GM12864 (cell line): ENCODE data around the gene SPAG8.

Source experiments
- DNase-seq: peaks from one replicate; pipeline ENCODE4 v3.0.0-alpha.2; 2011; ENCODE audit warnings: low read depth
- H3K4me3 ChIP-seq: 2 replicates; pipeline ENCODE4 v1.5.1; 2011; ENCODE audit warnings: mild to moderate bottlenecking, low read depth, low read length, control low read depth
- TF ChIP-seq, protein P1 (sequence below): IDR thresholded peaks from 2 replicates; pipeline ENCODE4 v1.5.1; 2011; ENCODE audit warnings: low read depth, mild to moderate bottlenecking, moderate library complexity, low read length, control low read depth, inconsistent platforms; ENCODE audit errors: missing control alignments

Gene SPAG8

GRCh38 chr9:35811381-35812024 lies 559 bp downstream of the SPAG8 start:
- DNase-seq, result no peak

GRCh38 chr9:35810122-35810521 lies 1.9 kb downstream of the SPAG8 start:
- H3K4me3 ChIP-seq, result no peak overlapping the region
- DNase-seq, result no peak
- TF ChIP-seq, protein P1, sequence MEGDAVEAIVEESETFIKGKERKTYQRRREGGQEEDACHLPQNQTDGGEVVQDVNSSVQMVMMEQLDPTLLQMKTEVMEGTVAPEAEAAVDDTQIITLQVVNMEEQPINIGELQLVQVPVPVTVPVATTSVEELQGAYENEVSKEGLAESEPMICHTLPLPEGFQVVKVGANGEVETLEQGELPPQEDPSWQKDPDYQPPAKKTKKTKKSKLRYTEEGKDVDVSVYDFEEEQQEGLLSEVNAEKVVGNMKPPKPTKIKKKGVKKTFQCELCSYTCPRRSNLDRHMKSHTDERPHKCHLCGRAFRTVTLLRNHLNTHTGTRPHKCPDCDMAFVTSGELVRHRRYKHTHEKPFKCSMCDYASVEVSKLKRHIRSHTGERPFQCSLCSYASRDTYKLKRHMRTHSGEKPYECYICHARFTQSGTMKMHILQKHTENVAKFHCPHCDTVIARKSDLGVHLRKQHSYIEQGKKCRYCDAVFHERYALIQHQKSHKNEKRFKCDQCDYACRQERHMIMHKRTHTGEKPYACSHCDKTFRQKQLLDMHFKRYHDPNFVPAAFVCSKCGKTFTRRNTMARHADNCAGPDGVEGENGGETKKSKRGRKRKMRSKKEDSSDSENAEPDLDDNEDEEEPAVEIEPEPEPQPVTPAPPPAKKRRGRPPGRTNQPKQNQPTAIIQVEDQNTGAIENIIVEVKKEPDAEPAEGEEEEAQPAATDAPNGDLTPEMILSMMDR, result no peak

More at GRCh38 chr9:35811381-35812024, 559 bp downstream of the SPAG8 start:
- peak overlapping the region; percentile 40 for H3K4me3 ChIP-seq
- TF ChIP-seq, protein P1, result no peak

DNA sequence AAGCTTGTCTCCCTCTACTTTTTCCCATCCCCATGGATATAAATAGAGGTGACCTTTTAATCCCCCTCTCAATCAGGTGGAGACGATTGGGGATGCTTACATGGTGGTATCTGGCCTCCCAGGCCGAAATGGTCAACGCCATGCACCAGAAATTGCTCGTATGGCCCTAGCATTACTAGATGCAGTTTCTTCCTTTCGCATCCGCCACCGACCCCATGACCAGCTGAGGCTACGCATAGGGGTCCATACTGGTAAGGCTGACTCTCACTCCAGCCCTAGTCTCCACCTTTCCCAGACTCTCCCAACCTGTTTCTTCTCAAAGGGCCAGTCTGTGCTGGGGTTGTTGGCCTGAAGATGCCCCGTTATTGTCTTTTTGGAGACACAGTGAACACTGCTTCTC lies 3.6 kb downstream of the SPAG8 start:
- H3K4me3 ChIP-seq, result no peak overlapping the region
- DNase-seq, result no peak
- TF ChIP-seq, protein P1, result no peak

- no peak overlapping the region for H3K4me3 ChIP-seq
- no peak for DNase-seq
- TF ChIP-seq, protein P1, result no peak
These were observed 6.0 kb downstream of the SPAG8 start for GRCh38 chr9:35806101-35806500.

DNA sequence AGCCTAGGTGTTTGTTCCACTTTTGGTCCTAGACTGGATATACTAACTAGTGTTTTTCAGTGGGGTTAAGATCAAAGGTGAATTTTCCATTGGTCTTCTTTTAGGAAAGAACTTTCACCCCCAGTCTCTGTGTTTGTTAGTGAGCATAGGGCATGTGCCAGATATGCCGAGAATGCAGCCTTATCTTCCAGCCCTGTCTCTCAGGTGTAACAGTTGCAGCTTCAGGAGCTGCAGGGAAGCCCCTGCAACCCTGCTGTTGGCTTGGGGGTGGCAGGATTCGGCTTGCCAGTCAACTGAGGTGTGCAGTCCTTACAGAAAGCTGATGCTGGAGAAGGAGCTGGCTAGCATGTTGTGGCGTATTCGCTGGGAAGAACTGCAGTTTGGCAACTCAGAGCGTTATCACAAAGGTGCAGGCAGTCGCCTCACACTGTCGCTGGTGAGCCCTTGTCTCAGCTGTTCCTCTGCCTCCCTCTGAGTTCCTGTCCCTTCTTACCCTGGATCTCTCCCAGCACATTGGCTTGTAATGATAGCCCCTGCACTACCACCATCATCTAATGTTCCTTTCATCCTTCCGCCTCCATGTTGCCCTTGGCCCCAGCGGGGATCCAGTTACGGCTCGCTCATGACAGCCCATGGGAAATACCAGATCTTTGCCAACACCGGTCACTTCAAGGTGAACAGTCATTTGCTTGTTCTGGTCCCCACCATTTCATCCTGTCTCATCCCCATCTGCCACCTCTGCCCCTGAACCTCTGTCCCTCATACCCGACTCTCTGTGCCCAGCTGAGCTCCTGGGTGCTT lies 10.5 kb downstream of the SPAG8 start:
- TF ChIP-seq, protein P1, result no peak
- DNase-seq, result no peak
- H3K4me3 ChIP-seq, result no peak overlapping the region

- no peak for DNase-seq
- TF ChIP-seq, protein P1, result no peak
- no peak overlapping the region for H3K4me3 ChIP-seq
These were observed 11.5 kb downstream of the SPAG8 start for GRCh38 chr9:35800530-35800929.
